Activated T-cell treated with anti-CD3 and anti-CD28 coated beads for 1 hour (primary cell): Measurements from ENCODE around the gene PSMD4.

ENCODE experiments used
- DNase-seq: peaks from one replicate; pipeline ENCODE4 v3.0.0-alpha.2; 2020; ENCODE audit warnings: low read depth

The PSMD4 gene

DNA sequence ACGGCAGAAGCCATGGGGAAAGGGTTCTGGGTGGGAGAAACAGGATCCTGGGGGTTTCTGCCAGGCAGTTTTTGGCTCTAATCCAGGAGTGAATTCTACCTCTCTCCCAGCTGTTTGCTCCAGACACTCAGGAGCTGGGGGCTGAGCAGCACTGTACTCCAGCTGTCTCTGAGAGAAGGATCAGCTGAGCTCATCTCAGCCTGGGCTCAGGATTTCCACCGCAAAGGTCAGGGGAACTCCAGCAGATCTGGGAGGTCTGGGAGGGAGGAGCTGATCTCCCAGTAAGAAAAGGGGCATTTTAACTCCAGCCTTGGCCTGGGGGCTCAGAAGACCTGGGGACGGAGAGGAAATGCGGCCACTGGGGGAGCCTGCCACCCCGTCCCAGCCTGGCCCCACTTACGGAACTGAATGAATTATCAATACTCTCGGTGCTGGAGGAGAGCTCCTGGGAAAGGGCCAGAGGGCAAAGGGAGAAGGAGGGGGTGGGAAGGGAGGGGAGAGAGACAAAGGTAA is 55.3 kb downstream of the PSMD4 start:
- no peak for DNase-seq

DNA sequence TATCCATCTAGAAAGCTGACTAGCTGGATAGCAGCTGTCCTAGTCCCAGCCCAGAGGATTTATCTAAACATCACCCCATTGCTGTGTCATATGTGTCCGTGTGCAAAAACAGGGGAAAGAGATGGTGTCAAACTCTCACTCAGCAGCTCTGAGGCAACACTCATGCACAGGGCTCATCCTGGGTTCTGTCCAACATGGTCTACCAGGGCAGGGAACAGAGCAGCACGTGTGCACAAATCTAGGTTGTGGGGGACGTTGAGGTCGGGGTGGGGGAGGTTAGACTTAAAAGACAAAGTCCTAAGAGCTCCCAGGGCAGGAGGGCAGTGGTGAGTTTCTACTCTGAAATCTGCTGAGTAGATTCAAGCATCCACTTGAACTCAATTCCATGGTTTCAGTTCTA is 56.5 kb downstream of the PSMD4 start:
- DNase-seq = no peak

DNA sequence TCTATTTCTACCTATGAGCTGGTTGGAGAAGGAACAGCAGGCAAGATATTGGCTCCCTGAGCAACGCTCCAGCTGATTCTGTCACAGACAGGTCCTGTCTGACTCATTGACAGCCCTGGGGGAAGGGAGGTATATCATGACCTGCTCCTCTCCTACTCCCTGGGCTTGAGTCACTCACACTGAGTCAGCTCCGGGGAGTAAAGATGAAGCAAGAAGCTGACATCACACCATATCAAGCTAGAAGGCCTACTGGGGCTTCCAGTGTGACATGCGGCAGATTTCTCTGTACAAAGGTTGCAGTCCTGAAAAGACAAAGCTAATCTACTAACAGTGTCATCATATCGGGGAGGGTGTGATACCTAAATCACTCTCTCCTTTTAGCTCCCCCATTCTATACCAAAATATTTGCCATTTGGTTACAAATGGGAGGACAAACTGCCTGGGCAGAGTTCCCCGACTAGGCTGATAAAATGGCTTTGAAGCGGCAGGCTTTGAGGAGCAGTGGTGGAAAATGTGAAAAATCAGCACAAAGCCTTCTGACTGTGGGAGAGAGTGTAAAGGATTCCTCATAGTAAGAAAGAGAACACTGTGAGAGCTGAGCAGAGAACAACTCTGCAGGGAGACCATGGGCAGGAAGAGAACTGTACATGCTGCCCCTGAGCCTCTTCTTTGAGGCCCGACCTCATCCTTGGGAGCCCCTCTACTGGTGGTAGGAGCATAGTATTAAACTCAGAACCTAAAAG is 57.2 kb downstream of the PSMD4 start:
- peak; percentile 50 for DNase-seq

DNA sequence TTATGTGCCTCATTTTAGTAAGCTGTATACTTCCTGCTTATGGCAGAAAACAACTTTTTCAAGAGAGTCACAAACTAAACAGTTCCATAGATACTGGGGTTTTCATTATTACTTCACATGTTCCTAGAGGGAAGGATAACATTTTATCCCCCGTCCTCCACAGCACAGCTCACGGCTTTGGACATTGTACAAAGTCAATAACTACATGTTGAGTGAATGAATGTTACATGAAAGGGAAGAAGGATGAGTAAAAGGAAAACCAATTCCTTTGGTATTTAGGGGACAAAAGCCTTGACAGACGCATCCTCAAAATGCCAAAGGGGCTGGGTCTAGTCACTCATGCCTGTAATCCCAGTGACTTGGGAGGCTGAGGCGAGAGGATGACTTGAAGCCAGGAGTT is 57.9 kb downstream of the PSMD4 start:
- no peak for DNase-seq

DNA sequence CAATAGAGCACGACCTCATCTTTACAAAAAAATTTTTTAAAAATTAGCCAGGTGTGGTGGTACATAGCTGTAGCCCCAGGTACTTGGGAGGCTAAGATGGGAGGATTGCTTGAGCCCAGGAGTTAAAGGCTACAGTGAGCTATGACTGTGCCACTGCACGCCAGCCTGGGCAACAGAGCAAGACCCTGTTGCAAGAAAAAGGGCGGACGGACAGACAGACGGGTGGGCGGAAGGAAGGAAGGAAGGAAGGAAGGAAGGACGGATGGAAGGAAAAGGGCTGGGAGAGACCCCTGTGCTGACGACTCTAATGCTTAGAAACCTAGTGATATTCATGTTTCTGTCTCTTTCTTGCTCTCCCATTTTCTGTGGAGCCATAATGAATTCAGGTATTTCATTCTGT is 58.3 kb downstream of the PSMD4 start:
- no peak for DNase-seq

DNA sequence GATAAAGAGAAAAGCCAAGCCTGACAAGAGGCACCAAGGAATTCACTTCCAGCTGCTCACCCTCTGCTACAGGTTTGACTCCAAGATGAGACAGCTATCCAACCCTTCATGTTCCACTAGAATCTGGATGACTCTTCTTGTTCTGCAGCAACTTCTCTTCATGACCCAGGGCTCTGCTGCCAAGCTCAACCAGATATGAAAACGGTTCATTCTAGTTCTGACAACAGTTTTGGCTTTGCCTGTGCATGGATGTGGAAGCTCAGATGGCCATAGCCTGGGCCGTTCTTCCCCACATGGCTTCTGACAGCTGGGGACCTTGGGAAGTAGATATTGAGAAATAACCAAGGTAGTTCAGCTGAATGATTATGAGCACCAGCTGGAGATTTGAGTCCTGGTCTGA is 59.0 kb downstream of the PSMD4 start:
- no peak for DNase-seq

DNA sequence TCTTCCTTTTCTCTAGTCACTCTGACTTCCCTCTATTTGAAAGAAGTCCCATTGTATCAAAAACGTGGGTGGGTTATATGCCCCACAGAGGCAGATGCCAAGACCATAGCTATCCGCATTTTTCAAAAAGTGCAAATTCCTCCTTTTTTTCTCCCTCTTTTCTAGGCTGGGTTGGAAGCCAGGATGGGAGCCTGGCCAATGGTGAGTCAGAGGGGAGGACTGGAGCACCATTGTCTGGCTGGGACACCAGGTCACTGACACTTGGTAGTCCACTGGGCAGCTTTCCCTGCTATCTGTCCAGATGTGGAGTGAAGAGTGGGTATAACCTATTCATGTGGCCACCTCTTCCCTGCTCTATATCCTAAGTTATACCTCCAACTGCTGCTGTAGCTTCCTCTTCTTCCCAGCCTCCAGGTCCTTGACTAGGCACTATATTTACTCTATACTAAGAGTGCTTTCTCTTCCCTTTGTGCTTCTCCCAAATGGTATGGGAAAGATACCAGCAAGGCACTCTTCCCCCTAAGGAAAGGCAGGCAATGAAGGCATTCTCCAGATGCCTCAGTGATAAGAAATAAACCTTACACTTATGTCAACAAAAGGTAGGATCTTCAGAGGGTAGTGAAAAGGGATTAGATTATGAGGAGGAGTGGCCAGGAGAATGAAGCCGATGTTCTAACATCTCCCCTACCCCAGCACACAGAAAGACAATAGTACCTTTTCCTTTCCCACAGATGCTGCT is 59.8 kb downstream of the PSMD4 start:
- DNase-seq = no peak

DNA sequence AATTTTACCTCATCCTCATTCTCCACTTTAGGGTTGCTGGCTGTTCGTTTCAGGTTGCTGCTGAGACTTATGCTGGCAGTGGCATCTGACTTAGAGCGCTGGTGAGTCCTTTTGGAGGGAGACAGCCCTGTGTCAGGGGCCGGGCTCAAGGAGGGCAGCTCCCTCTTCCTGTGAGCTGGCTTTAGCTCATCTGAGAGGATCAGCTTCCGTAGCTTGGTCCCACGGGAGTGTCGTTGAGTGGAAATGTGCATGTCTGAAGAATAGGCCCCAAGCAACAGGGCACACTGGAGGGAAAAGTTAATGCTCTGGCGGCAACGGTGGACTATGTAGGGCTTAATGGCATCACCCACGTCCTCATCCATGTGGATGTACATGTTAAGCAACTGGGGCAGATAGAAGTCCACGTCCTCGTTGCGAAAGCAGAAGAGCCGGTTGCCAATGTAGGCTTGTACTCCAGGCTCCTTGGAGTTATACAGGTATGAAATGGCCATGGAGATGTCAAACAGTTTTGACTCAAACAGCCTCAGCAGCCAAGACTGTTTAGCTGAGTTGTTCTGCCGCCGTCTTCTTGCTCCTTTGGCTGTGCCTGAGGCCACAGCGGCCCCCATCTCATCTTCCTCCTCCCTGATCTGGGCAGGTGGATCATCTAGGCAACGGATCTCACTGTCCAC is 61.2 kb downstream of the PSMD4 start:
- DNase-seq = no peak
